ENCODE results near the gene AGA. TPM values are rescaled to one million over a fixed set of nuclear protein-coding genes. Genes with fewer than 3 reads are reported as not detected.
A peak's percentile ranks its signal among the peaks of the same experiment; 100 is the strongest.

Gene AGA
- polyA plus RNA-seq, 1 of the 3 experiments (the other 2 are of a cell fraction), result 36.8 TPM

GRCh38 chr4:177404986-177405385, 37.3 kb downstream of the AGA start:
- Histone ChIP-seq H3K79me2 (ENCODE audit: insufficient read depth) (no peaks in the 10 kb centered on the region), H3K4me2 (no peak overlapping the region), H3K9ac (no peak overlapping the region), H3K4me1 (ENCODE audit: control insufficient read depth in 1 of 2, insufficient read depth in 2 of 2, low read depth in 1 of 2, low read length in 1 of 2) (no peaks in the 10 kb centered on the region; a peak in 2 of 4 replicates), H3K9me2 (no peaks in the 10 kb centered on the region), H3K4me3 (ENCODE audit: low read depth in 2 of 2, low read length in 1 of 2) (no peak overlapping the region), H3K27ac (ENCODE audit: low read depth in 2 of 2, low read length in 1 of 2) (no peak overlapping the region), H3F3A (replicated peaks; ENCODE audit: insufficient read depth) (no peaks in the 10 kb centered on the region), H3K9me3 (no peaks in the 10 kb centered on the region), H3K36me3 (replicated peaks in 1 of 2; ENCODE audit: control insufficient read depth in 1 of 2, insufficient read depth in 2 of 2, low read length in 1 of 2) (no peaks in the 10 kb centered on the region), H3K27me3 (ENCODE audit: insufficient read depth) (no peaks in the 10 kb centered on the region), H2AFZ (ENCODE audit: low read depth) (no peak overlapping the region), H4K20me1 (ENCODE audit: insufficient read depth) (no peaks in the 10 kb centered on the region)
- POLR2A ChIA-PET, result no interaction called here
- CTCF ChIA-PET, result interaction anchor here (1.1 kb wide), 1 partner anchor 155 kb away, joined by 3 read pairs; no protein-coding TSS in a partner anchor
- 82% methylated on average over 4 of the region's 4 CpGs for WGBS (ENCODE audit: low lambda C conversion rate)
- no peak for DNase-seq
- TF ChIP-seq EP300 (IDR thresholded peaks at IDR 0.05; ENCODE audit: borderline replicate concordance in 1 of 2, low read depth in 1 of 2, low read length in 1 of 2) (no peak), SMC3 (IDR thresholded peaks at IDR 0.05; ENCODE audit: low read depth, low read length) (no peak), NFIC (IDR thresholded peaks at IDR 0.05; ENCODE audit: borderline replicate concordance) (no peak), GATA2 (CRISPR knock-in tag; IDR thresholded peaks at IDR 0.05) (no peak), POLR2AphosphoS5 (IDR thresholded peaks at IDR 0.05; ENCODE audit: low read depth, low read length) (no peak), FOSL2 (IDR thresholded peaks at IDR 0.05; ENCODE audit: borderline replicate concordance, low read depth) (no peak), FOXJ3 (CRISPR knock-in tag; IDR thresholded peaks at IDR 0.05) (no peak)
- TF ChIP-seq, protein P1, sequence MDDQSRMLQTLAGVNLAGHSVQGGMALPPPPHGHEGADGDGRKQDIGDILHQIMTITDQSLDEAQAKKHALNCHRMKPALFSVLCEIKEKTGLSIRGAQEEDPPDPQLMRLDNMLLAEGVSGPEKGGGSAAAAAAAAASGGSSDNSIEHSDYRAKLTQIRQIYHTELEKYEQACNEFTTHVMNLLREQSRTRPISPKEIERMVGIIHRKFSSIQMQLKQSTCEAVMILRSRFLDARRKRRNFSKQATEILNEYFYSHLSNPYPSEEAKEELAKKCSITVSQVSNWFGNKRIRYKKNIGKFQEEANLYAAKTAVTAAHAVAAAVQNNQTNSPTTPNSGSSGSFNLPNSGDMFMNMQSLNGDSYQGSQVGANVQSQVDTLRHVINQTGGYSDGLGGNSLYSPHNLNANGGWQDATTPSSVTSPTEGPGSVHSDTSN (IDR thresholded peaks at IDR 0.05), result no peak
- TF ChIP-seq, protein P2, sequence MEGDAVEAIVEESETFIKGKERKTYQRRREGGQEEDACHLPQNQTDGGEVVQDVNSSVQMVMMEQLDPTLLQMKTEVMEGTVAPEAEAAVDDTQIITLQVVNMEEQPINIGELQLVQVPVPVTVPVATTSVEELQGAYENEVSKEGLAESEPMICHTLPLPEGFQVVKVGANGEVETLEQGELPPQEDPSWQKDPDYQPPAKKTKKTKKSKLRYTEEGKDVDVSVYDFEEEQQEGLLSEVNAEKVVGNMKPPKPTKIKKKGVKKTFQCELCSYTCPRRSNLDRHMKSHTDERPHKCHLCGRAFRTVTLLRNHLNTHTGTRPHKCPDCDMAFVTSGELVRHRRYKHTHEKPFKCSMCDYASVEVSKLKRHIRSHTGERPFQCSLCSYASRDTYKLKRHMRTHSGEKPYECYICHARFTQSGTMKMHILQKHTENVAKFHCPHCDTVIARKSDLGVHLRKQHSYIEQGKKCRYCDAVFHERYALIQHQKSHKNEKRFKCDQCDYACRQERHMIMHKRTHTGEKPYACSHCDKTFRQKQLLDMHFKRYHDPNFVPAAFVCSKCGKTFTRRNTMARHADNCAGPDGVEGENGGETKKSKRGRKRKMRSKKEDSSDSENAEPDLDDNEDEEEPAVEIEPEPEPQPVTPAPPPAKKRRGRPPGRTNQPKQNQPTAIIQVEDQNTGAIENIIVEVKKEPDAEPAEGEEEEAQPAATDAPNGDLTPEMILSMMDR (IDR thresholded peaks at IDR 0.05), result no peak

DNA sequence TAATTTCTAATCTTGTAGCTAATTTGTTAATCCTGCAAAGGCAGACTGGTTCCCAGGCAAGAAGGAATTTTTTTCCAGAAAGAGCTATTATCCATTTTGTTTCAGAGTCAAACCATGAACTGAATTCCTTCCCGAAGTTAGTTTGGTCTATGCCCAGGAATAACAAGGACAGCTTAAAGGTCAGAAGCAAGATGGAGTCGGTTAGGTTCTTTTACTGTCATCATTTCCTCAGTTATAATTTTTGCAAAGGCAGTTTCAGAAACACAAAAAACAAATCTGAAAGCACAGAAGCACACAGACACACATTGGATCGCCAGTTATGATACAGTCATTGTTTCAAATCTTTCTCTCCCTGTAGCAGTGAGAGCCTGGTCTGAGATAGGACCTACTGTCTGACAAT, 37.9 kb downstream of the AGA start:
- Histone ChIP-seq H3K9ac (no peak overlapping the region), H3K27me3 (ENCODE audit: insufficient read depth) (no peaks in the 10 kb centered on the region), H3K79me2 (ENCODE audit: insufficient read depth) (no peaks in the 10 kb centered on the region), H3K36me3 (replicated peaks in 1 of 2; ENCODE audit: control insufficient read depth in 1 of 2, insufficient read depth in 2 of 2, low read length in 1 of 2) (no peaks in the 10 kb centered on the region), H3K4me2 (no peak overlapping the region), H3K27ac (ENCODE audit: low read depth in 2 of 2, low read length in 1 of 2) (no peak overlapping the region), H4K20me1 (ENCODE audit: insufficient read depth) (no peaks in the 10 kb centered on the region), H3K9me2 (no peaks in the 10 kb centered on the region), H3F3A (replicated peaks; ENCODE audit: insufficient read depth) (no peaks in the 10 kb centered on the region), H3K9me3 (no peaks in the 10 kb centered on the region), H2AFZ (ENCODE audit: low read depth) (0 out of 2 replicates have a peak overlapping the region, but pooled peaks have one; percentile 8), H3K4me3 (ENCODE audit: low read depth in 2 of 2, low read length in 1 of 2) (no peak overlapping the region), H3K4me1 (ENCODE audit: control insufficient read depth in 1 of 2, insufficient read depth in 2 of 2, low read depth in 1 of 2, low read length in 1 of 2) (no peaks in the 10 kb centered on the region; a peak in 2 of 4 replicates)
- POLR2A ChIA-PET, result no interaction called here
- no peak for TF ChIP-seq USF1 (IDR thresholded peaks at IDR 0.05; ENCODE audit: borderline replicate concordance, low read depth)
- TF ChIP-seq, protein P3, sequence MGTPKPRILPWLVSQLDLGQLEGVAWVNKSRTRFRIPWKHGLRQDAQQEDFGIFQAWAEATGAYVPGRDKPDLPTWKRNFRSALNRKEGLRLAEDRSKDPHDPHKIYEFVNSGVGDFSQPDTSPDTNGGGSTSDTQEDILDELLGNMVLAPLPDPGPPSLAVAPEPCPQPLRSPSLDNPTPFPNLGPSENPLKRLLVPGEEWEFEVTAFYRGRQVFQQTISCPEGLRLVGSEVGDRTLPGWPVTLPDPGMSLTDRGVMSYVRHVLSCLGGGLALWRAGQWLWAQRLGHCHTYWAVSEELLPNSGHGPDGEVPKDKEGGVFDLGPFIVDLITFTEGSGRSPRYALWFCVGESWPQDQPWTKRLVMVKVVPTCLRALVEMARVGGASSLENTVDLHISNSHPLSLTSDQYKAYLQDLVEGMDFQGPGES (IDR thresholded peaks at IDR 0.05; ENCODE audit: low read depth, low read length), result no peak
- TF ChIP-seq SIN3A (IDR thresholded peaks at IDR 0.05; ENCODE audit: borderline replicate concordance, low read depth, low read length), result no peak
- TF ChIP-seq GABPA (IDR thresholded peaks at IDR 0.05; ENCODE audit: low read depth), result no peak
- TF ChIP-seq GATA2 (CRISPR knock-in tag; IDR thresholded peaks at IDR 0.05), result no peak
- TF ChIP-seq RFX5 (IDR thresholded peaks at IDR 0.05; ENCODE audit: low read length), result no peak
- CTCF ChIA-PET, result no interaction called here
- DNase-seq, result no peak
- 52% methylated on average over 3 of the region's 3 CpGs for WGBS (ENCODE audit: low lambda C conversion rate)

All from SK-N-SH (cell line).